GM18498 (cell line): ENCODE data around the gene CCDC112.

Experiments
- ATAC-seq: cut with Tn5 transposase; IDR thresholded peaks from one replicate; pipeline ENCODE4 v1.9.1; 2021; ENCODE audit warnings: mild to moderate bottlenecking, moderate library complexity; ENCODE audit not compliant: unreplicated experiment

CCDC112 gene

DNA sequence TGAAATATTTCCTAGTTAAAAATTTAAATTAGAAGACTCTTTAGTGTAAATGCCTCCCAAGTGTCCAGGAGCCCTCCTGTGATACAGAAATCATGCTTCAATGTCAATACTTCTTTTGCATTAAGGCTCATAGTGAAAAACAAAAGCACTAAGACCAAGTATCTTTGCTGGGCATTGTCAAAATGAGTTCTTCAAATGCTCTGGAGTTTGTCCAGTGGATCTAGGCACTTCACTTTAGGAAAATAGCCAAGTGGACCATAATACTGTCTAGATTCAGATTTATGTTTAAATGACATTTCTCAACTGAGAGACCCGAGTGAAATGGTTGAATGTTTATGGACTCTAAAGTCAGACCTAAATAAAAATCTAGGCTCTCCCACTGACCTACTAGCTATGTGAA lies 21.3 kb upstream of the CCDC112 start:
- ATAC-seq: no peak

DNA sequence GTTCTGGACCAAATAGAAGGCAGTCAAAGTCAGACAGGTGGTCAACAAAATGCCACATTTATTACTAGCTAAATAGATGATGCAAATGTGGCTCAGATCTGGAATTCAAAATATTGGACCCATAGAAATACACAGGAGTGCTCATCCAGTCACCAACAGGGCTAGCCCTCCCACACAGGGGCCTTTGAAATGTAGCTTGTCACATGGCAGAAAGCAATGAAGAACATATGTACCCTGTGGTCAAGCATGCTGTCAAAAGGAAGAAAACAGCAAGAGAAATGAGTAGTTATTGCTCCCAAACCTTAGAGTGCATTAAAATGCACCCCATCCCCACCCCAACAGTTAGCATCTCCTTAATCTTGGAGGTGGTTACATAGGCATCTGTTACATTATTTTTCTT lies 20.9 kb upstream of the CCDC112 start:
- ATAC-seq: no peak

- no peak for ATAC-seq
These were observed 17.2 kb upstream of the CCDC112 start for GRCh38 chr5:115313632-115314031.

DNA sequence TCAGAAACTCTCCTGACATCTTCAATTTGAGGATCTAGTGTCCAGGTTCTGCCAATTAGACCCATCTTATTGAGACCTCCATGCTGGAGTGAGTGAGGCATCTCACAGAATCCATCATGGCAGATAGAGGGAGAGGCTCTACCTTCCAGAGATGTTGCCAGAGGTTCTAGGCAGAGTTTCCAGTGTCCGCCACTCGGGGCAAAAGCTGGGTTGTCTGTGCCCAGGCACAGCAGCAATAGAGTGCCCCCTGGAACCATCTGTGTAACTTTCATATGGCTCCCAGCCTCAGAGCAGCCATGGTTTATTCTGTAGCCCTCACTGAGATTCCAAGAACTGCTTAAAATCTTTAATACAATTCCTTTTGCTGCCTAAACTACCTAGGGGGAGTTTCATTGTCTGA lies 16.6 kb upstream of the CCDC112 start:
- no peak for ATAC-seq

DNA sequence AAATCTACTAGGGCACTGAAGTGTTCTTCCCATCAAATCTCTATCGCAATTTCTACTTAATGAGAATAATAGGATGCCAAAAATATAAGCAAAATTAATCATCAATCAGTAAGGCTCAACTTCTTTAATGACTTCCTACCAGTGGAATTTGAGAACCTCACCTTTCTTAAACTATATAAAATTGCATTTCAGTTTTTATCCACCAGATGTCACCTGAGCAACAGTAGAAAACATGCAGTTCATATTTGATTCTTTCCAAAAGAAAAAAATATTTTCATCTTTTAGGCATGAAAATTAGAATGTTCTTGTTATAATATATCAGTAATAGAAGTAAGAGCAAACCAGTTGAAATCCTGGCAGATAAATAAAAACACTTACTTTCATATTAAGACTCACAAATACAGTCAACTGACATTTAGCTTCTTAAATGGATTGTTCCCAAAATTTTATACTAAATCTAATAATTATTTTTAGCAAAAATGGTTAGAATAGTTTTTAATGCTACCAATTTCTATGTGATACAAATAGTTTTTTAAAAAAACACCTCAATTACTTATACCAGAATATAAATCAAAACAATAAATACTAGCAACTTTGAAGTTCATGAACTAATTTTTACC lies 13.4 kb upstream of the CCDC112 start:
- ATAC-seq: no peak

- no peak for ATAC-seq
These were observed 12.4 kb upstream of the CCDC112 start for GRCh38 chr5:115308815-115309214.

DNA sequence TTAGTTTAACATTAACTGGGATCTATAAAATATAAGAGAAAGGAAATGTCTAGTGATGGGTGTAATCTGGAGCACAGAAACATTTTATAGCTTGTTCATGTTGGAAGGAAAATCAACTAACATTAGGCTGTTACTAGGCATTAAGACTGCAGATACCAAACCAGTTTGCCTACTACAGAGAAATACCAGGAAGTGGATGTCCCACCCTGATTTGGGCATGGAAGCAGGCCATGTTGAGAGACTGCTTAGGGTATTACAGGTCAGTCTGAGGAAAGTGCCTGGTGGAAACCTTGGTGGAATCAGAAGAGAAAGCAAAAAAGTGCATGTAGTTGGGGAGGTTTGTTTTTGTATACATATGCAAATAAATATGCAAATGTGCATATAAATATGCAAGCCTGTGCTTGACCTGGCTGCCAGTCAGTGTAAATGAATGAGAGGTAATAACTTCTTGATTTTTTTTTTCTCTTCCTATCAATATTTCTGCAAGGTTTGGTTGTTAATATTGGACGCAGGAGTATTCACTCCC lies 9.6 kb upstream of the CCDC112 start:
- ATAC-seq: no peak

DNA sequence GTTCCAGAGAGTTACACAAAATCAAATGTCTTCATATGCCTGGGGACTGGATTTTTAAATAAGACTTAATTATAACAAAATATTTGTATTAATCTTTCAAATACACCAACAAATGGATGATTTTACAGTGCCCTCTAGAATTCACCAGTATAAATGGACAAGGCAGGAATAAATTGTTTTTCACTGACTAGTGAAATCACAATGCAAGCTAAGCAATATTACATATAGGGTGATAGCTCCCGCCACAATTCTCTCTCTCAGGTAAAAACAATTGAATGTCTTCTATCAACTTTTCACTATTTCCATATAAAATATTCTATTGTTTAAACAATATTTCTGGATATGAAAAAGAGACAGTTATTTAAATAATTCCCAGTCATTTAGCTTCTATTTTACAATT lies 8.0 kb upstream of the CCDC112 start:
- no peak for ATAC-seq

- no peak for ATAC-seq
These were observed 2.4 kb upstream of the CCDC112 start for GRCh38 chr5:115298811-115299210.

GRCh38 chr5:115297031-115297430 lies 577 bp upstream of the CCDC112 start:
- ATAC-seq: no peak

GRCh38 chr5:115295777-115296123 lies 704 bp downstream of the CCDC112 start:
- peak; percentile 27 for ATAC-seq

DNA sequence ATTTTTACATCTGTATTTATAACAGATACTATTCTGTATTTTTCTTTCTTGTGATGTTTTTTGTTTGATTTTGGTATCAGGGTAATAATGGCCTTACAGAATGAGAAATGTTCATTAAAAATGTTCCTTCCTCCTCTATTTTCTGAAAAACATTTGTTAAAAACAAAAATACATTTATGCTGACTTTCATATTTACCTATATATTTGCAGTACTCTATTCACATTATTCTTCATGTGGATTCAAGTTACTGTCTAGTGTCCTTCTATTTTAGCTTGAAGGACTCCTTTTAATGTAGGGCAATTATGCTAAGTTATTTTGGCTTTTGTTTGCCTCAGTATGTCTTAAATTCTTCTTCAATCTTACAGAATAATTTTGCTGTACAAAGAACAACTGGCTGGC lies 5.1 kb downstream of the CCDC112 start:
- no peak for ATAC-seq

GRCh38 chr5:115289104-115289503 lies 7.3 kb downstream of the CCDC112 start:
- no peak for ATAC-seq

DNA sequence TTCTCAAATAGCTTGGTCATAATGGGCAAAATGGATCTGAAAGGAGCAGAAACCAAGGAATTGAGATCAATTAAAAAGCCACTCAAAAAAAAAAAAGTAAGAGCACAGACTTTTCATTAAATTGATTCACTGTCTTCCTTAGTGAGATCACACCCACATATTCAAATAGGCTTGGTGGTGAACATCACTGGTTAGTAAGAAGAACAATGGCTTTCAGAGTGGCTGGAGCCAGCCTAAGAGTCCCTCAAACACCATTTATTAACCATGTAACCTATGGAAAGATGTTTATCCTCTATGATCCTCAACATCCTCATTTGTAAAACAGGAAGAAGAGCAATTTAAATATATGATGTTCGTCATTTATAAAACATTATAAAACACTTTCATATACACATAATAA lies 12.4 kb downstream of the CCDC112 start:
- no peak for ATAC-seq

DNA sequence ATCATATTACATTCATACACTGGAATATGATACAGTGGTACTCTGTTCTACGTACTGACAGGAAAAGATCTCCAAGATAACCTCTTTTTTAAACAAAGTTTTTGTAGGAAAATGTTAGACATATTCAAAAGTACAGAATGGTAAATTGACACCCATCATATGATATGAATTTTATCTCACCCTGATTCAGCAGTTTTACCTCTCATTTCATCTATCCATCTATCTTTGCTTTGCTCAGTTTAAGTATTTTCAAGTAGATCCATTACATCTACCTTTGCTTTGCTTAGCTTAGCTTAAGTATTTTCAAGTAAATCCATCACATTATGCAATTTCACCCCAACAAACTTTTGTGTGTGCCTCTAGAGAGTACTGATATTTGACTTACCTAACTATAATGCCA lies 14.3 kb downstream of the CCDC112 start:
- no peak for ATAC-seq

DNA sequence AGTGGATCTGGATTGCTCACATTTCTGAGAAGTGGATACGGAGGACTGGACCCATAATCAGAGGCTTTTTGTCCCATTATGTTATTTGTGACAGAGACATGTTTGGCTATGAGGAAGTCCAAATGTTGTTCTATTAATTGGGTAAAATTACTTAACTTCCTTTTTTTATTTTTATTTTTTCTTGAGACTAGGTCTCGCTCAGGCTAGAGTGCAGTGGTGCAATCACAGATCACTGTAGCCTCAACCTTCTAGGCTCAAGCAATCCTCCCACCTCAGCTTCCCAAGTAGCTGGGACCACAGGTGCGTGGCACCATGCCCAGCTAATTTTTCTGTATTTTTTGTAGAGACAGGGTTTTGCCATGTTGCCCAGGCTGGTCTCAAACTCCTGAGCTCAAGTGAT lies 21.9 kb downstream of the CCDC112 start:
- ATAC-seq: no peak

- no peak for ATAC-seq
These were observed 24.0 kb downstream of the CCDC112 start for GRCh38 chr5:115272297-115272958.

GRCh38 chr5:115271295-115272050 lies 25.0 kb downstream of the CCDC112 start:
- peak; percentile 50 for ATAC-seq

DNA sequence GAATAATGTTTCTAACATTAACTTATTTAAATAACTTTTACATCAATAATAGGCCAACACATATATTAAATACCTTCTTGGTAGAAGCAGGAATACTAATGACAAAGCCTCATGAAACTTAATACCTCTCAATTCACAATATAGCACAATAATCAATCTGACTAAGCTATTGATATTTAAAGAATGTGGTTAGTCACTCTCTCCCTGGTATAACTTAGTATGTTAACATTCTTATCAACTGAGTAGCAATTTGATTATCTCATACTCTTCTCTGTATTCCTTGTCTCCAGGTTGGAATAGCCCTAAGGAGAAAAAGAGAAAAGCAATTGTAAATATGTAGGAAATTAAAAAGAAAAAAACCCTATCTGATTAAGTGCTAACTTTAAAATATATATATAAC lies 28.8 kb downstream of the CCDC112 start:
- ATAC-seq: no peak

- ATAC-seq: no peak
These were observed 31.2 kb downstream of the CCDC112 start for GRCh38 chr5:115265220-115265619.

- no peak for ATAC-seq
These were observed 31.7 kb downstream of the CCDC112 start for GRCh38 chr5:115264786-115265185.

GRCh38 chr5:115263078-115263380 lies 33.4 kb downstream of the CCDC112 start:
- no peak for ATAC-seq
